HepG2 (cell line): ENCODE measurements around the gene GPR89A. TPM values are rescaled to one million over a fixed set of nuclear protein-coding genes. Genes with fewer than 3 reads are reported as not detected.
A peak's percentile ranks its signal among the peaks of the same experiment; 100 is the strongest.

Experiments
- CHD2 ChIP-seq: IDR thresholded peaks from 2 replicates; pipeline ENCODE4 v1.6.1; 2011; ENCODE audit warnings: low read depth, low read length, improper control_type of control experiment
- ELF3 ChIP-seq: IDR thresholded peaks from 2 replicates; pipeline ENCODE4 v1.6.1; 2016; ENCODE audit warnings: missing genetic modification reagents, missing compliant biosample characterization
- FOXO1 ChIP-seq: sonication (generic); formaldehyde crosslinking; IDR thresholded peaks from 2 replicates; pipeline ENCODE4 v1.4.0; 2020; ENCODE audit warnings: missing genetic modification reagents
- KLF12 ChIP-seq: sonication (generic); formaldehyde crosslinking; IDR thresholded peaks from 2 replicates; pipeline ENCODE4 v1.4.0; 2020; ENCODE audit warnings: missing genetic modification reagents, borderline replicate concordance
- MYPOP ChIP-seq: sonication (generic); formaldehyde crosslinking; IDR thresholded peaks from 2 replicates; pipeline ENCODE4 v1.8.1; 2023; ENCODE audit warnings: mild to moderate bottlenecking, moderate library complexity, missing genetic modification reagents
- NONO ChIP-seq, 2 experiments: fragments of 450-650 bp in 1 of 2; sonication (generic) in 1 of 2; formaldehyde crosslinking in 1 of 2; IDR thresholded peaks in 1 of 2; conservative IDR thresholded peaks in 1 of 2; 2 replicates each; pipeline versions ENCODE4 v1.6.1 to v1.8.0; 2017 to 2022; ENCODE audit warnings: mild to moderate bottlenecking in 1 of 2, missing genetic modification reagents in 1 of 2, moderate library complexity in 1 of 2
- RARG ChIP-seq: sonication (generic); formaldehyde crosslinking; IDR thresholded peaks from 2 replicates; pipeline ENCODE4 v1.4.0; 2020; ENCODE audit warnings: low read depth, mild to moderate bottlenecking, missing genetic modification reagents
- THYN1 ChIP-seq: sonication (generic); formaldehyde crosslinking; IDR thresholded peaks from 2 replicates; pipeline ENCODE4 v1.8.1; 2023; ENCODE audit warnings: low read depth, mild to moderate bottlenecking, moderate library complexity, missing genetic modification reagents, borderline replicate concordance
- ZNF468 ChIP-seq: sonication (generic); formaldehyde crosslinking; IDR thresholded peaks from 2 replicates; pipeline ENCODE4 v1.8.0; 2022; ENCODE audit warnings: mild to moderate bottlenecking, moderate library complexity, missing genetic modification reagents
- ZNF639 ChIP-seq: conservative IDR thresholded peaks from 2 replicates; pipeline ENCODE4 v1.6.1; 2018; ENCODE audit warnings: missing genetic modification reagents
- ZNF674 ChIP-seq: sonication (generic); formaldehyde crosslinking; IDR thresholded peaks from 2 replicates; pipeline ENCODE4 v1.5.0; 2020; ENCODE audit warnings: low read depth, mild to moderate bottlenecking, missing genetic modification reagents
- ZNF788 ChIP-seq: sonication (generic); formaldehyde crosslinking; IDR thresholded peaks from 2 replicates; pipeline ENCODE4 v1.5.0; 2020; ENCODE audit warnings: mild to moderate bottlenecking, missing genetic modification reagents, borderline replicate concordance
- polyA plus RNA-seq, 8 experiments: library from polyadenylated mRNA; depleted of rRNA in 3 of 8; stranded (reverse) in 7 of 8; unstranded in 1 of 8; fragments of >200 nt; fragmentation: Illumina TruSeq in 4 of 8; extraction: Trizol in 4 of 8; gene quantifications; 2 replicates each; pipeline versions ENCODE4 v1.2.1 to v1.2.3, GENCODE V29; 2011 to 2016; ENCODE audit warnings: low read depth in 4 of 8, missing spikeins in 1 of 8, mixed read lengths in 1 of 8; ENCODE audit not compliant: insufficient read depth in 1 of 8
- total RNA-seq, 5 experiments: library from RNA; depleted of rRNA; stranded (reverse); fragments of >200 nt; fragmentation: Illumina TruSeq; extraction: Trizol; gene quantifications; 2 replicates each; pipeline ENCODE4 v1.2.3, GENCODE V29; 2016; ENCODE audit warnings: low read depth in 1 of 5
- TF ChIP-seq, protein P1 (sequence below): sonication (generic); formaldehyde crosslinking; conservative IDR thresholded peaks from 2 replicates; pipeline ENCODE4 v1.8.0; 2022; ENCODE audit warnings: mild to moderate bottlenecking, moderate library complexity, missing genetic modification reagents
- TF ChIP-seq, protein P2 (sequence below): sonication (generic); formaldehyde crosslinking; IDR thresholded peaks from 2 replicates; pipeline ENCODE4 v1.4.0; 2020; ENCODE audit warnings: missing genetic modification reagents, borderline replicate concordance
- TF ChIP-seq, protein P3 (sequence below): sonication (generic); formaldehyde crosslinking; IDR thresholded peaks from 2 replicates; pipeline ENCODE4 v1.9.0; 2021; ENCODE audit warnings: missing genetic modification reagents, borderline replicate concordance

GPR89A gene
- total and polyA plus RNA-seq, 2 of the 13 experiments (the other 11 are each of a cell fraction or from before 2014, with no cell fraction given) = 23.4 to 32.6 TPM

- TF ChIP-seq MYPOP (CRISPR knock-in tag) (0 out of 2 replicates have a peak, but pooled peaks have one; percentile 43), THYN1 (CRISPR knock-in tag) (no peak), CHD2 (peak; percentile 44; the same call in 1 of the 2 replicates), ZNF639 (CRISPR knock-in tag) (no peak), ZNF468 (CRISPR knock-in tag) (no peak), KLF12 (CRISPR knock-in tag) (0 out of 2 replicates have a peak, but pooled peaks have one; percentile 54), ZNF788 (no peak; the same call in 1 of the 2 replicates), NONO (IDR thresholded peaks at IDR 0.05) (no peak), NONO (CRISPR knock-in tag; conservative IDR thresholded peaks at IDR 0.05) (0 out of 2 replicates have a peak, but pooled peaks have one; percentile 26), FOXO1 (CRISPR knock-in tag) (peak; percentile 61), ZNF674 (CRISPR knock-in tag) (no peak), RARG (CRISPR knock-in tag) (no peak), ELF3 (CRISPR knock-in tag) (no peak; the same call in 1 of the 2 replicates)
- TF ChIP-seq, protein P1, sequence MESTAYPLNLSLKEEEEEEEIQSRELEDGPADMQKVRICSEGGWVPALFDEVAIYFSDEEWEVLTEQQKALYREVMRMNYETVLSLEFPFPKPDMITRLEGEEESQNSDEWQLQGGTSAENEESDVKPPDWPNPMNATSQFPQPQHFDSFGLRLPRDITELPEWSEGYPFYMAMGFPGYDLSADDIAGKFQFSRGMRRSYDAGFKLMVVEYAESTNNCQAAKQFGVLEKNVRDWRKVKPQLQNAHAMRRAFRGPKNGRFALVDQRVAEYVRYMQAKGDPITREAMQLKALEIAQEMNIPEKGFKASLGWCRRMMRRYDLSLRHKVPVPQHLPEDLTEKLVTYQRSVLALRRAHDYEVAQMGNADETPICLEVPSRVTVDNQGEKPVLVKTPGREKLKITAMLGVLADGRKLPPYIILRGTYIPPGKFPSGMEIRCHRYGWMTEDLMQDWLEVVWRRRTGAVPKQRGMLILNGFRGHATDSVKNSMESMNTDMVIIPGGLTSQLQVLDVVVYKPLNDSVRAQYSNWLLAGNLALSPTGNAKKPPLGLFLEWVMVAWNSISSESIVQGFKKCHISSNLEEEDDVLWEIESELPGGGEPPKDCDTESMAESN = no peak
- TF ChIP-seq, protein P2, sequence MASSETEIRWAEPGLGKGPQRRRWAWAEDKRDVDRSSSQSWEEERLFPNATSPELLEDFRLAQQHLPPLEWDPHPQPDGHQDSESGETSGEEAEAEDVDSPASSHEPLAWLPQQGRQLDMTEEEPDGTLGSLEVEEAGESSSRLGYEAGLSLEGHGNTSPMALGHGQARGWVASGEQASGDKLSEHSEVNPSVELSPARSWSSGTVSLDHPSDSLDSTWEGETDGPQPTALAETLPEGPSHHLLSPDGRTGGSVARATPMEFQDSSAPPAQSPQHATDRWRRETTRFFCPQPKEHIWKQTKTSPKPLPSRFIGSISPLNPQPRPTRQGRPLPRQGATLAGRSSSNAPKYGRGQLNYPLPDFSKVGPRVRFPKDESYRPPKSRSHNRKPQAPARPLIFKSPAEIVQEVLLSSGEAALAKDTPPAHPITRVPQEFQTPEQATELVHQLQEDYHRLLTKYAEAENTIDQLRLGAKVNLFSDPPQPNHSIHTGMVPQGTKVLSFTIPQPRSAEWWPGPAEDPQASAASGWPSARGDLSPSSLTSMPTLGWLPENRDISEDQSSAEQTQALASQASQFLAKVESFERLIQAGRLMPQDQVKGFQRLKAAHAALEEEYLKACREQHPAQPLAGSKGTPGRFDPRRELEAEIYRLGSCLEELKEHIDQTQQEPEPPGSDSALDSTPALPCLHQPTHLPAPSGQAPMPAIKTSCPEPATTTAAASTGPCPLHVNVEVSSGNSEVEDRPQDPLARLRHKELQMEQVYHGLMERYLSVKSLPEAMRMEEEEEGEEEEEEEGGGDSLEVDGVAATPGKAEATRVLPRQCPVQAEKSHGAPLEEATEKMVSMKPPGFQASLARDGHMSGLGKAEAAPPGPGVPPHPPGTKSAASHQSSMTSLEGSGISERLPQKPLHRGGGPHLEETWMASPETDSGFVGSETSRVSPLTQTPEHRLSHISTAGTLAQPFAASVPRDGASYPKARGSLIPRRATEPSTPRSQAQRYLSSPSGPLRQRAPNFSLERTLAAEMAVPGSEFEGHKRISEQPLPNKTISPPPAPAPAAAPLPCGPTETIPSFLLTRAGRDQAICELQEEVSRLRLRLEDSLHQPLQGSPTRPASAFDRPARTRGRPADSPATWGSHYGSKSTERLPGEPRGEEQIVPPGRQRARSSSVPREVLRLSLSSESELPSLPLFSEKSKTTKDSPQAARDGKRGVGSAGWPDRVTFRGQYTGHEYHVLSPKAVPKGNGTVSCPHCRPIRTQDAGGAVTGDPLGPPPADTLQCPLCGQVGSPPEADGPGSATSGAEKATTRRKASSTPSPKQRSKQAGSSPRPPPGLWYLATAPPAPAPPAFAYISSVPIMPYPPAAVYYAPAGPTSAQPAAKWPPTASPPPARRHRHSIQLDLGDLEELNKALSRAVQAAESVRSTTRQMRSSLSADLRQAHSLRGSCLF (CRISPR knock-in tag) = no peak
- TF ChIP-seq, protein P3, sequence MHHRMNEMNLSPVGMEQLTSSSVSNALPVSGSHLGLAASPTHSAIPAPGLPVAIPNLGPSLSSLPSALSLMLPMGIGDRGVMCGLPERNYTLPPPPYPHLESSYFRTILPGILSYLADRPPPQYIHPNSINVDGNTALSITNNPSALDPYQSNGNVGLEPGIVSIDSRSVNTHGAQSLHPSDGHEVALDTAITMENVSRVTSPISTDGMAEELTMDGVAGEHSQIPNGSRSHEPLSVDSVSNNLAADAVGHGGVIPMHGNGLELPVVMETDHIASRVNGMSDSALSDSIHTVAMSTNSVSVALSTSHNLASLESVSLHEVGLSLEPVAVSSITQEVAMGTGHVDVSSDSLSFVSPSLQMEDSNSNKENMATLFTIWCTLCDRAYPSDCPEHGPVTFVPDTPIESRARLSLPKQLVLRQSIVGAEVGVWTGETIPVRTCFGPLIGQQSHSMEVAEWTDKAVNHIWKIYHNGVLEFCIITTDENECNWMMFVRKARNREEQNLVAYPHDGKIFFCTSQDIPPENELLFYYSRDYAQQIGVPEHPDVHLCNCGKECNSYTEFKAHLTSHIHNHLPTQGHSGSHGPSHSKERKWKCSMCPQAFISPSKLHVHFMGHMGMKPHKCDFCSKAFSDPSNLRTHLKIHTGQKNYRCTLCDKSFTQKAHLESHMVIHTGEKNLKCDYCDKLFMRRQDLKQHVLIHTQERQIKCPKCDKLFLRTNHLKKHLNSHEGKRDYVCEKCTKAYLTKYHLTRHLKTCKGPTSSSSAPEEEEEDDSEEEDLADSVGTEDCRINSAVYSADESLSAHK (CRISPR knock-in tag) = no peak
These were observed 106.8 kb downstream of the GPR89A start (continued) for GRCh38 chr1:145714524-145715111.
